Right lung (tissue), 10 donors: ENCODE measurements around the gene SLC9A6. TPM values are rescaled to one million over a fixed set of nuclear protein-coding genes. Genes with fewer than 3 reads are reported as not detected.
A peak's percentile ranks its signal among the peaks of the same experiment; 100 is the strongest.

Experiments used
- DNase-seq, 2 donors: peaks; one replicate each; pipeline ENCODE4 v3.0.0-alpha.2; 2013
- long read RNA-seq, 8 donors: transcript quantifications; one replicate each; lab custom pipeline, GENCODE V29; 2026
- polyA plus RNA-seq, 5 donors: library from polyadenylated mRNA; unstranded; fragments of 120-200 nt; gene quantifications; one replicate each; pipeline versions ENCODE4 v1.2.1 to v1.2.3, GENCODE V29; 2013; ENCODE audit warnings: inconsistent platforms in 1 of 5, low replicate concordance in 1 of 5; ENCODE audit not compliant: insufficient read length in 5 of 5, insufficient read depth in 1 of 5

SLC9A6 gene
- 10 to 100 TPM; 16.9 to 25.1 (median 22.3) TPM for polyA plus RNA-seq
- long read RNA-seq, donor 1, partial matches to known transcripts, result 23 of 25 reads
- long read RNA-seq, donor 1, other reads (novel, unspliced or antisense), result 0 of 25 reads
- long read RNA-seq, donor 2, result 0 reads
- long read RNA-seq, donor 3, partial matches to known transcripts, result 0 of 5 reads
- long read RNA-seq, donor 3, other reads (novel, unspliced or antisense), result 5 of 5 reads
- long read RNA-seq, donor 4, result 0 reads
- long read RNA-seq, donor 5, result 0 reads
- long read RNA-seq, donor 6, result 0 reads
- long read RNA-seq, donor 7, partial matches to known transcripts, result 0 of 6 reads
- long read RNA-seq, donor 7, other reads (novel, unspliced or antisense), result 5 of 6 reads
- long read RNA-seq, donor 8, result 0 reads

GRCh38 chrX:135985157-135985972, at the start of gene SLC9A6:
Gene SLC9A6, plus strand, starts transcription at chrX:135985435. Its CDS starts 224 bp downstream, at chrX:135985659.
- peak; percentile 63 to 66 for DNase-seq

DNA sequence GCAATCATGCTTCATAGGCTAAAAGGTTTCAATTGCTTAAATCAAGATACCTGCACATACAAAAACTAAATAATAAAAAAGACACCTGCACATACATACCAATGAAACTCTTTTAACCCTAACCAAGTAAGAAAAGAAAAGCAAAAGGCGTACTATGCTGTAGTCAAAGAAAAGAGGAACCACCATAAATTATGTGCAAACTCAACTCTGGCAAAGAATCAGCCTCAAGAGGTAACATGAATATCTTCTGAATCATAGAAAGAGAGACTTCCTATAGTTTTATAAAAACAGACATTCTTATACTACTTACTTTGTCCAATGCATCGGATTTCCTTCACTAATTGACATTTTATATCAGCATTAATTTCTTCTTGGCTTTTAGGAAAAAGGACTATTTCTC, 40.7 kb upstream of the SLC9A6 start:
- DNase-seq, result no peak

GRCh38 chrX:135951291-135951690, 33.9 kb upstream of the SLC9A6 start:
- no peak for DNase-seq

DNA sequence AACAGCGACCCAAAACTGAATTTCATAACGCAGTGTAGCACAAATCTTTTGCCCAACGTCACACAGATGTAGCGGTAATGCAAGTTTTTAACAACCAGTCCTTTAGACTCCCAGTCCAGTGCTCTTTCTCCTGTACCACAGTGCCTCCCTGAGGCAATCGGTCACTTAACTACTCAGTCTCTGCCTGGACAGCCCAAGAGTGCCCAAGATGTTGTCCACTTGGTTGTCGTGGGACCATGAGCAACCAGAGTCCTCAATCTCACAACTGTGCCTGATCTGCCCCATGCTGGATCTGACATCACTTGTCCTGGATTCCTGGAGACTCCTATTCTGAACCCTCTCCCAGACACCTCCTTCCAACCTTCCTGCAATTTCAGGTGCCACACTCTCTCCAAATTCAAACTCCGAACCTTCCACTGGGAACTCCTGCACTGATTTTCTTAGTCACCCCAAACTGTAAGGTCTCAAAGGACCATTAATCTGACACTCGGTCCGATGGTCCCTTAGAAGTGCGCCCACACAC, 12.1 kb upstream of the SLC9A6 start:
- peak in 1 of 2 donors; percentile 18 for DNase-seq

DNA sequence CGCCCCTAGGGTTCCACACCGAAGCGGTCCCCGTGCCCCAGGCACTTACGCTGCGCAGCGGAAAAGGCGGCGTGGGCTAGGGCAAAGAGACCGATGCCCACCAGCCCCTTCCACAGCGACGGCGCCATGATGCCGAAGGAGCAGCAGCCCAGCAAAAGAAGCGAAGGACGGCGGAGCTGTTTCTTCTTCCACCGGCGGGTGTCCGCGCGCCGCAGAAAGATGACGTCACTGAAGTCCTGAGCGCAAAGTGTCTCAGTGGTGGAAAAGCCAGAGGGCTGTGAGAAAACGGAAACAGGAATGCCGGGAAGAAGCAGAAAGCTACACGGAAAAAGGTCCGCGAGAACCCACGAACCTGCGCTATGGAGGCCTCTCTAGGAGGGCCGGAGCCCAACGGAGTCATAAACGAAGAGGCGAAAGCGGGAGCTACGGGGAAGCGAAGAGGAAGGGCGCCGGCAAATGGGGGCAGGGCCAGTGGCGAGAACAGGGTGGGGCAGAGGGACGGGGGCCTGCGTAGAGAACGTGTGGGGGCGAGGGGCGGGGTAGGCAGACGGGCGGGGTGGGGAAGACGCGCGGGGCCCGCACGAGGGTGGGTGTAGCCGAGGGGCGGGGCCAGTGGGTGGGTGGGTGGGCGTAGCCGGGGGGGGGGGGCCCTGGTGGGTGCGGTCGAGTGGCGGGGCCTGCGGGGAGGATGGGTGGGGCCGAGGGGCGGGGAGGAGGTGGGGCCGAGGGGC, 11.5 kb upstream of the SLC9A6 start, which contains the start of gene MMGT1:
MMGT1 (minus strand) TSS at position 441 of the 731 bp plus-strand sequence; CDS start at position 128, 313 bp downstream.
- peak; percentile 86 for DNase-seq

DNA sequence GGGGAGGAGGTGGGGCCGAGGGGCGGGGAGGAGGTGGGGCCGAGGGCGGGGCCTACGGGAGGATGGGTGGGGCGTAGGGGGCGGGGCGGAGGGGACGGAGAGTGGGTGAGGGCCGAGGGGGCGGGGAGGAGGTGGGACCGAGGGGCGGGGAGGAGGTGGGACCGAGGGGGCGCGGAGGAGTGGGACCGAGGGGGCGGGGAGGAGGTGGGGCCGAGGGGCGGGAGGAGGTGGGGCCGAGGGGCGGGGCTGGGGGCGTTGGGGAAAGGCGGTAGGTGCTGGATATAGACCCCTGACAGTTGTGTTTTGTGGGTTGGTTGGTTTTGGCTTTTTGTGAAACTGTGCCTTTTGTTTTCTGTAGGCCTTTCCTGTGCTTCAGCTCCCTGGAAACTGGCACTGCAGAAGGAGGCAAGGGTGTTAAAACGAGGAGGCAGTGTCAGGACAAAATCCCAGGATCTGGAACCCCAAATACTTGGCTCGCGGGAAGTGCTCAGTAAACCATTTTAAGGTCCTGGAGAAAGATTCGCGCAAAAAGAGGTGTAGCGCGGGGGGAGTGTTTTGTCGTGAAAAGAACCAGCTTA, 10.9 kb upstream of the SLC9A6 start:
- DNase-seq, result peak; percentile 61 to 66

- no peak for DNase-seq
Measured at GRCh38 chrX:135975421-135975820, 9.8 kb upstream of the SLC9A6 start.

DNA sequence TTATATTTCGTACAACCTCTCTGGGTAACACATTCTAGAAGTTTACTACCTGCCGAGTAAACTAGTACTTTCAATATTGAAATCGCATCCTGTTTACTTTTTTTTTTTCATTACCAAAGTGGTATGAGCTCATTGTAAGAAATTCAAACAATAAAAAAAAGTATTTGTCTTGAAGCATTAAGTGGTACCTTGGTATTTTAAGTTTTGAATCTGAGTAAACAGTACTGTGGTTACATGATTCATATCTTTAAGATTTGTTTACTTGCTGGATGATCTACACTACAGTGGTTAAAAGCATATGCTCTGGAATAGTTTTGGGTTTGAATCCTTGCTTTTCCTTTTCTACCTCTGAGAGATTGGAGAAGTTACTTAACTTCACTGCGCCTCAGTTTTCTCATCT, 7.6 kb upstream of the SLC9A6 start:
- no peak for DNase-seq

DNA sequence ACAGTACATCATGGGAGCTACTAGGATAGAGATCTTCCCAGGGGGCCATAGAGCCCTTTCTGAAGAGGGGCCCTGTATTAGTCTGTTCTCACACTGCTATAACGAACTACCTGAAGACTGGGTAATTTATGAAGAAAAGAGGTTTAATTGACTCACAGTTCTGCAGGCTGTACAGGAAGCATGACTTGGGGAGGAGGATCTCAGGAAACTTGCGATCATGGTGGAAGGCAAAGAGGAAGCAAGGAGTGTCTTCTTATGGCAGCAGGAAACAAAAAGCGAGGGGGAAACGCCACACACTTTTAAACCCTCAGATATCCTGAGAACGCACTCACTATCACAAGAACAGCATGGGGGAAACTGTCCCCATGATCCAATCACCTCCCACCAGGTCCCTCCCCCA, 4.2 kb upstream of the SLC9A6 start:
- no peak for DNase-seq

DNA sequence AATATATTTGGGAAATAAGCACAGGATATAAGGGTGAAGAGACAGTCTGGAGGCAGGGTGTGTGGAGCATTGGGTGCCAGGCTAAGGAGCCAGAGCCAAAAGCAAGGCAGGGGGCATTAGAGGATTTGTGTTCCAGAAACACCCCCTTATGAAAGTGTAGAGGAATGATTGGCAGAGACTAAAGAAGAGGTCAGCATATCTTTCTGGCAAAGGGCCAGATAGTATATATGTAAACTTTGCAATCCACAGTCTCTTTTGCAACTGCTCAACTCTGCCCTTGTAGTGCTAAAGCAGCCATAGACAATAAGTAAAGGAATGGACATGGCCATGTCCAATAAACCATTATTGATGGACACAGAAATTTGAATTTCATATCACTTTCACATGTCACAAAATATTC, 3.6 kb upstream of the SLC9A6 start:
- no peak for DNase-seq

- no peak for DNase-seq
Measured at GRCh38 chrX:135982860-135983259, 2.4 kb upstream of the SLC9A6 start.

GRCh38 chrX:135984256-135984655, 979 bp upstream of the SLC9A6 start:
- no peak for DNase-seq

GRCh38 chrX:135984791-135985156, 461 bp upstream of the SLC9A6 start:
- peak in 1 of 2 donors; percentile 15 for DNase-seq

DNA sequence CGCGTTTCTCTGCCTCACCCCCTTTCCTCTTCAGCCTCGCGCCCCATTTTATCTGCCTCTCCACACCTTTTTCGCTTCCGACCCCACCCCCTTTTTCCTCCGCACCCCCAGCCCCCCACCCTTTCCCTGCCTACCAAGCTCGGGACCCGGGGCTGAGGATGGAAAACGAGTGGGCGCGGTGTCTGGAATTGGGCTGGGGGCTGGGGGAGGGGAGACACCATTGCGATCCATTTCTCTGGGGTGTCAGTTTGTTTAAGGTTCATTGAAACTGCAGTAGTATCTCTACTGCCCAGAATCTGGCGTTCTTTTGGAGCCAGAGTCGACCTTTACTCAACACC, 707 bp downstream of the SLC9A6 start:
- DNase-seq, result no peak

- no peak for DNase-seq
Measured at GRCh38 chrX:135988245-135988644, 3.0 kb downstream of the SLC9A6 start.

DNA sequence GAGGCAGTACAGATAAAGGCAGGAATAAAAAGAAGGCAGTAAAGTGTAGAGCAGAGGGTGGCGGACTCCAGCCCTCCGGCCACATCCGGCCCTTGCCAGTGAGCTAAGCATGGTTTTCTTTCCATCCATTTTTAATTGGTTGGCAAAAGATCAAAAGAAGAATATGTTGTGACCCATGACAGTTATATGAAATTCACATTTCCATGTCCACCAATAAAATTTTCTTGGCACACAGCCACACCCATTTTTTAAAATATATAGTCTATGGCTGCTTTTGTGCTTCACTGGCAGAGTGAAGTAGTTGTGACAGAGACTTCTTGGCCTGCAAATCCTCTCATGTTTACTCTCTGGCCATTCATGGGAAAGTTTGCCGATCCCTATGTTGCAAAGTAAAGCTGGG, 29.8 kb downstream of the SLC9A6 start:
- no peak for DNase-seq

- DNase-seq, result no peak
Measured at GRCh38 chrX:136016881-136017280, 31.6 kb downstream of the SLC9A6 start.

- DNase-seq, result no peak
Measured at GRCh38 chrX:136019226-136019625, 34.0 kb downstream of the SLC9A6 start.

GRCh38 chrX:136021160-136021559, 35.9 kb downstream of the SLC9A6 start:
- no peak for DNase-seq

GRCh38 chrX:136021903-136022302, 36.7 kb downstream of the SLC9A6 start:
- no peak for DNase-seq

DNA sequence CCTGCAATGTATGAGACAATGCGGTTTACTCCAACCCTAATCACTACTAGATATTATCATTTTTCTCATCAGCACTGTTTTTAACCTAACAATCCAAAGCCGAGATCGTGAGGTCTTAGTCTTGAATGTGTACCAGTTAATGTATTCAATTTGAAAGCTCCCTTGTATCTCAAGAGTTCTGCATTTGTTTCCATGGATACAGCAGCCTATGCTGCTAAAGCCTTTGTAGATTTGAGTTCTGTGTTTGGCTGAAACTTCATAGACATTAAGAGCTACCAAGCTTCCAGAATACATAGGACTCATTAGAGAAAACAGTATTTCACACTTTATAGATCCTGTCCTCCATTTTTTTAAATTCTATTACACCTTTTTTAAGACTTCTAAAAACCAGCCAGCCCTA, 39.9 kb downstream of the SLC9A6 start:
- DNase-seq, result no peak
